MCF 10A (cell line): ENCODE data around the gene SLC6A3. TPM values are rescaled to one million over a fixed set of nuclear protein-coding genes. Genes with fewer than 3 reads are reported as not detected.
"Not testable (repeated sequence)": the region's sequence is repeated elsewhere in the genome, so short reads cannot be mapped to it uniquely, and the experiment has no call there.

Experiments used
- BruUV-seq: library from RNA; stranded (reverse); fragments of 400-500 nt; replicated peaks from 2 replicates; lab custom pipeline; 2021; lab: Mats Ljungman, UMichigan
- CTCF ChIA-PET: fragments of 300-600 bp; sonication (Branson Sonifier 250); formaldehyde crosslinking; extraction: SDS; loops from one replicate; lab custom pipeline; 2021; ENCODE audit warnings: antibody characterized with exemption, inconsistent platforms; lab: Yijun Ruan, JAX
- POLR2A ChIA-PET: fragments of 300-600, 350-650 bp; sonication (Branson Sonifier 250); formaldehyde crosslinking; extraction: SDS; loops from one replicate; lab custom pipeline; 2020; ENCODE audit warnings: antibody characterized with exemption, inconsistent platforms; lab: Yijun Ruan, JAX
- DNase-seq: peaks from one replicate; pipeline ENCODE4 v3.0.0-alpha.2; 2018; ENCODE audit not compliant: unreplicated experiment
- H3K27ac Mint-ChIP-seq: one replicate; pipeline ENCODE4 v1.8.0; 2022; ENCODE audit warnings: mild to moderate bottlenecking, low read depth, mixed read lengths; ENCODE audit not compliant: unreplicated experiment
- H3K27me3 Mint-ChIP-seq: one replicate; pipeline ENCODE4 v1.8.0; 2022; ENCODE audit warnings: mixed read lengths; ENCODE audit not compliant: insufficient read depth, unreplicated experiment
- H3K36me3 Mint-ChIP-seq: one replicate; pipeline ENCODE4 v1.8.0; 2022; ENCODE audit warnings: mild to moderate bottlenecking, moderate library complexity, mixed read lengths; ENCODE audit not compliant: insufficient read depth, unreplicated experiment
- H3K4me1 Mint-ChIP-seq: one replicate; pipeline ENCODE4 v1.8.0; 2022; ENCODE audit warnings: mixed read lengths; ENCODE audit not compliant: insufficient read depth, unreplicated experiment
- H3K4me3 Mint-ChIP-seq: one replicate; pipeline ENCODE4 v1.8.0; 2022; ENCODE audit warnings: mild to moderate bottlenecking, moderate library complexity, mixed read lengths; ENCODE audit not compliant: unreplicated experiment
- H3K9me3 Mint-ChIP-seq: one replicate; pipeline ENCODE4 v1.8.0; 2022; ENCODE audit warnings: mixed read lengths; ENCODE audit not compliant: unreplicated experiment
- intact Hi-C: fragments of 100-400 bp; cut with micrococcal nuclease; formaldehyde crosslinking; loops from 2 replicates; pipeline ENCODE4 v1.14.1; 2022
- total RNA-seq: library from RNA; stranded (reverse); gene quantifications from 2 replicates; pipeline ENCODE4 v1.2.3, GENCODE V29; 2022
- TF ChIP-seq, protein P1 (sequence below): fragments of 200-600 bp; IDR thresholded peaks from one replicate; pipeline ENCODE4 v1.8.0; 2022; ENCODE audit warnings: antibody characterized with exemption, mild to moderate bottlenecking; ENCODE audit not compliant: unreplicated experiment

The SLC6A3 gene
- total RNA-seq, 1 experiment from 2014 or later, result not detected

GRCh38 chr5:1362242-1363015 lies 82.8 kb downstream of the SLC6A3 start:
- Mint-ChIP-seq H3K36me3 (no peaks in the 10 kb centered on the region), H3K27me3 (peaks cover 61% of the 10 kb centered on the region), H3K4me3 (peak overlapping the region; percentile 11), H3K4me1 (no peaks in the 10 kb centered on the region), H3K9me3 (no peaks in the 10 kb centered on the region), H3K27ac (no peak overlapping the region)
- TF ChIP-seq, protein P1, sequence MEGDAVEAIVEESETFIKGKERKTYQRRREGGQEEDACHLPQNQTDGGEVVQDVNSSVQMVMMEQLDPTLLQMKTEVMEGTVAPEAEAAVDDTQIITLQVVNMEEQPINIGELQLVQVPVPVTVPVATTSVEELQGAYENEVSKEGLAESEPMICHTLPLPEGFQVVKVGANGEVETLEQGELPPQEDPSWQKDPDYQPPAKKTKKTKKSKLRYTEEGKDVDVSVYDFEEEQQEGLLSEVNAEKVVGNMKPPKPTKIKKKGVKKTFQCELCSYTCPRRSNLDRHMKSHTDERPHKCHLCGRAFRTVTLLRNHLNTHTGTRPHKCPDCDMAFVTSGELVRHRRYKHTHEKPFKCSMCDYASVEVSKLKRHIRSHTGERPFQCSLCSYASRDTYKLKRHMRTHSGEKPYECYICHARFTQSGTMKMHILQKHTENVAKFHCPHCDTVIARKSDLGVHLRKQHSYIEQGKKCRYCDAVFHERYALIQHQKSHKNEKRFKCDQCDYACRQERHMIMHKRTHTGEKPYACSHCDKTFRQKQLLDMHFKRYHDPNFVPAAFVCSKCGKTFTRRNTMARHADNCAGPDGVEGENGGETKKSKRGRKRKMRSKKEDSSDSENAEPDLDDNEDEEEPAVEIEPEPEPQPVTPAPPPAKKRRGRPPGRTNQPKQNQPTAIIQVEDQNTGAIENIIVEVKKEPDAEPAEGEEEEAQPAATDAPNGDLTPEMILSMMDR, result no peak
- ChIA-PET POLR2A (no interaction called here), CTCF (interaction anchor here (1.1 kb wide), 1 partner anchor 75 kb away, joined by 3 read pairs; no protein-coding TSS in a partner anchor)
- DNase-seq, result no peak
- no TSS peak for BruUV-seq
- intact Hi-C loops, result no loop called here

DNA sequence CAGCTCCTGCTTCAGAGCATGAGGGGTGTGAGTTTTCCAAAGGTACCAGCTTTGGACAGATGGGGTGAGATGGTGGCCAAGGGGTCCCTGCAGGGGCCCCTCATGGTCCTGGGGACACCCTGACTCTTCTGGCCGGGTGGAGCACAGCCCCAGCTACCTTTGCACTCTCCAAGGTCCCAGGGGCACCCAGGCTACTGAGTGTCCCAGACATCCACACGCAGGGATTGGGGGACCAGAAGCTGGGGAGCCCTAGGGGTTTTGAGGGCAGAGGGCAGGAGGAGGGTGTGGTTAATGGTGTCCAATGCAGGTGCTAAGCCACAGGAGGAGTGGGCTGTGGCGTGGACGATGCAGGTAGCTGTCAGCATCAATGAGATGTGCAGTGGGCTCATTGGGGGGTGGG lies 84.4 kb downstream of the SLC6A3 start:
- CTCF ChIA-PET, result no interaction called here
- Mint-ChIP-seq H3K27me3 (peaks cover 58% of the 10 kb centered on the region), H3K4me3 (no peak overlapping the region), H3K4me1 (no peaks in the 10 kb centered on the region), H3K9me3 (no peaks in the 10 kb centered on the region), H3K36me3 (no peaks in the 10 kb centered on the region), H3K27ac (no peak overlapping the region)
- DNase-seq, result no peak
- POLR2A ChIA-PET, result no interaction called here
- intact Hi-C loops, result no loop called here
- BruUV-seq, result no TSS peak
- TF ChIP-seq, protein P1, result no peak

GRCh38 chr5:1360367-1360766 lies 84.9 kb downstream of the SLC6A3 start:
- intact Hi-C loops, DNase-seq, BruUV-seq, CTCF ChIA-PET, POLR2A ChIA-PET, H3K36me3 Mint-ChIP-seq, H3K27ac Mint-ChIP-seq, H3K4me3 Mint-ChIP-seq, H3K4me1 Mint-ChIP-seq, H3K9me3 Mint-ChIP-seq: not testable (repeated sequence)
- H3K27me3 Mint-ChIP-seq, result peaks cover 54% of the 10 kb centered on the region

DNA sequence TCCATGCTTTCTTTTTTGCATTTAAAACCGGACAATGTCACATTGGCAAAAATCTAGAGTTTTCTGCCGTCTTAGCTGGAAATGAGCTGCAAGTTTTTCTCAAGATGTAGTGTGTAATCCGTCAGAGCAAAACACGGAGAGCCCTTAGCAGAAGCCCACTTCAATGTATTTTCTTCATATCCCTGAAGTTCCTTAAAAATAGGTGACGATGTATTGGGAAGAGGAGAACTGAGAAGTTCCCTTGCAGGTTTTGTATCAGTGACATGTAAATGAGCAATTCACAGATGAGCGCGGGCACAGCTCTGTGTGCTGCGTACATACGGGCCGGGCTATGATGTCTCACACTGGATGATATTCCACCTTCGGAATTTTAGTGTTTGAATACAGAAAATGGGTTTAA lies 85.5 kb downstream of the SLC6A3 start:
- peaks cover 54% of the 10 kb centered on the region for H3K27me3 Mint-ChIP-seq
- TF ChIP-seq, protein P1, result no peak
- H3K27ac Mint-ChIP-seq, result no peak overlapping the region
- ChIA-PET POLR2A (no interaction called here), CTCF (no interaction called here)
- H3K4me3 Mint-ChIP-seq, result no peak overlapping the region
- peaks cover 5% of the 10 kb centered on the region for H3K36me3 Mint-ChIP-seq
- no peak for DNase-seq
- no peaks in the 10 kb centered on the region for H3K4me1 Mint-ChIP-seq
- intact Hi-C loops, result loop anchor here (10.0 kb wide), 1 partner anchor 285 kb away; no protein-coding TSS in a partner anchor
- BruUV-seq, result no TSS peak
- no peaks in the 10 kb centered on the region for H3K9me3 Mint-ChIP-seq
